GM19023 (cell line): Measurements from ENCODE around the gene MIGA2.

Experiments used
- ATAC-seq: cut with Tn5 transposase; IDR thresholded peaks from one replicate; pipeline ENCODE4 v1.9.1; 2021; ENCODE audit warnings: mild to moderate bottlenecking, moderate library complexity; ENCODE audit not compliant: unreplicated experiment

Gene MIGA2

GRCh38 chr9:129071526-129072126 lies 35.2 kb downstream of the MIGA2 start:
- ATAC-seq = no peak

GRCh38 chr9:129072171-129072570 lies 35.7 kb downstream of the MIGA2 start:
- no peak for ATAC-seq

- no peak for ATAC-seq
These were observed 37.0 kb downstream of the MIGA2 start for GRCh38 chr9:129073404-129073803.

- no peak for ATAC-seq
These were observed 37.7 kb downstream of the MIGA2 start for GRCh38 chr9:129074106-129074505.

- ATAC-seq = no peak
These were observed 39.7 kb downstream of the MIGA2 start for GRCh38 chr9:129075996-129076639.

GRCh38 chr9:129076640-129077037 lies 40.2 kb downstream of the MIGA2 start:
- no peak for ATAC-seq

- no peak for ATAC-seq
These were observed 40.8 kb downstream of the MIGA2 start for GRCh38 chr9:129077236-129077635.

GRCh38 chr9:129078691-129079503 lies 42.5 kb downstream of the MIGA2 start:
- ATAC-seq = no peak

- no peak for ATAC-seq
These were observed 43.4 kb downstream of the MIGA2 start for GRCh38 chr9:129079829-129080228.

GRCh38 chr9:129080298-129080600 lies 43.8 kb downstream of the MIGA2 start:
- ATAC-seq = no peak

GRCh38 chr9:129080601-129081387 lies 44.4 kb downstream of the MIGA2 start, which contains the start of gene DOLPP1:
DOLPP1 (plus strand) TSS chr9:129081111; CDS start chr9:129081132, 21 bp downstream.
- ATAC-seq = peak; percentile 95

GRCh38 chr9:129081388-129081904 lies 45.0 kb downstream of the MIGA2 start:
- ATAC-seq = no peak

- no peak for ATAC-seq
These were observed 47.7 kb downstream of the MIGA2 start for GRCh38 chr9:129084087-129084486.

- no peak for ATAC-seq
These were observed 52.8 kb downstream of the MIGA2 start for GRCh38 chr9:129089246-129089645.

- ATAC-seq = no peak
These were observed 57.4 kb downstream of the MIGA2 start for GRCh38 chr9:129093602-129094386.

GRCh38 chr9:129094387-129095169 lies 58.2 kb downstream of the MIGA2 start:
- ATAC-seq = no peak

- ATAC-seq = no peak
These were observed 58.8 kb downstream of the MIGA2 start for GRCh38 chr9:129095170-129095667.

- ATAC-seq = no peak
These were observed 59.5 kb downstream of the MIGA2 start for GRCh38 chr9:129095908-129096307.

- no peak for ATAC-seq
These were observed 61.4 kb downstream of the MIGA2 start for GRCh38 chr9:129097671-129098306.
